NOMO-1 treated with dmso at 0.1 percent for 144 hours (cell line): ENCODE data around the gene C22orf31.
"Not testable (repeated sequence)": the region's sequence is repeated elsewhere in the genome, so short reads cannot be mapped to it uniquely, and the experiment has no call there.

ENCODE experiments used
- DNase-seq: peaks from one replicate; lab custom pipeline; 2025; ENCODE audit not compliant: unreplicated experiment; lab: John Stamatoyannopoulos, UW

Gene C22orf31

GRCh38 chr22:29061773-29062172, at the start of gene C22orf31:
TSS of gene C22orf31 (minus strand) at chr22:29061831. CDS start at chr22:29061792, 39 bp downstream.
- DNase-seq: no peak

- DNase-seq: no peak
These were observed 49.3 kb upstream of the C22orf31 start for GRCh38 chr22:29110946-29111345.

- no peak for DNase-seq
These were observed 48.2 kb upstream of the C22orf31 start for GRCh38 chr22:29109822-29110221.

GRCh38 chr22:29108137-29108536, 46.5 kb upstream of the C22orf31 start:
- DNase-seq: no peak

- DNase-seq: no peak
These were observed 45.2 kb upstream of the C22orf31 start for GRCh38 chr22:29106839-29107238.

GRCh38 chr22:29105468-29105867, 43.8 kb upstream of the C22orf31 start:
- no peak for DNase-seq

- no peak for DNase-seq
These were observed 41.5 kb upstream of the C22orf31 start for GRCh38 chr22:29103121-29103520.

GRCh38 chr22:29102300-29102699, 40.7 kb upstream of the C22orf31 start:
- no peak for DNase-seq

GRCh38 chr22:29098296-29098695, 36.7 kb upstream of the C22orf31 start:
- DNase-seq: no peak

GRCh38 chr22:29096736-29097669, 35.4 kb upstream of the C22orf31 start:
- DNase-seq: no peak

GRCh38 chr22:29095459-29095858, 33.8 kb upstream of the C22orf31 start:
- DNase-seq: no peak

GRCh38 chr22:29093501-29094300, 32.1 kb upstream of the C22orf31 start:
- no peak for DNase-seq

GRCh38 chr22:29093030-29093429, 31.4 kb upstream of the C22orf31 start:
- no peak for DNase-seq

- DNase-seq: no peak
These were observed 30.6 kb upstream of the C22orf31 start for GRCh38 chr22:29092243-29092642.

- DNase-seq: no peak
These were observed 28.4 kb upstream of the C22orf31 start for GRCh38 chr22:29090039-29090438.

GRCh38 chr22:29089507-29089906, 27.9 kb upstream of the C22orf31 start:
- DNase-seq: no peak

- no peak for DNase-seq
These were observed 27.2 kb upstream of the C22orf31 start for GRCh38 chr22:29088809-29089208.

GRCh38 chr22:29087012-29087411, 25.4 kb upstream of the C22orf31 start:
- DNase-seq: no peak

GRCh38 chr22:29083933-29084591, 22.4 kb upstream of the C22orf31 start:
- DNase-seq: no peak

GRCh38 chr22:29083576-29083932, 21.9 kb upstream of the C22orf31 start:
- DNase-seq: not testable (repeated sequence)

GRCh38 chr22:29082826-29083545, 21.4 kb upstream of the C22orf31 start:
- no peak for DNase-seq
